H9 (cell line): ENCODE measurements around the gene PRRT2. TPM values are rescaled to one million over a fixed set of nuclear protein-coding genes. Genes with fewer than 3 reads are reported as not detected.

Source experiments
- DNase-seq: peaks from one replicate; pipeline ENCODE4 v3.0.0-alpha.2; 2017
- H2AFZ ChIP-seq: one replicate; pipeline ENCODE4 v1.6.1; 2013; ENCODE audit warnings: mild to moderate bottlenecking, low read length, control low read depth, moderate library complexity
- H2AK5ac ChIP-seq: 2 replicates; pipeline ENCODE4 v1.6.1; 2013; ENCODE audit warnings: low read length, control low read depth, mixed read lengths; ENCODE audit not compliant: insufficient read length
- H2BK120ac ChIP-seq: one replicate; pipeline ENCODE4 v1.6.1; 2013; ENCODE audit warnings: low read depth, mild to moderate bottlenecking, low read length, control low read depth, inconsistent platforms; ENCODE audit not compliant: poor library complexity, severe bottlenecking
- H2BK12ac ChIP-seq: 2 replicates; pipeline ENCODE4 v1.6.1; 2013; ENCODE audit warnings: low read length, control low read depth, mixed read lengths, low read depth; ENCODE audit not compliant: insufficient read length
- H2BK15ac ChIP-seq: 2 replicates; pipeline ENCODE4 v1.6.1; 2013; ENCODE audit warnings: low read depth, low read length, control low read depth
- H2BK20ac ChIP-seq: one replicate; pipeline ENCODE4 v1.6.1; 2013; ENCODE audit warnings: low read depth, mild to moderate bottlenecking, low read length, control low read depth, inconsistent platforms; ENCODE audit not compliant: poor library complexity, severe bottlenecking
- H2BK5ac ChIP-seq: 2 replicates; pipeline ENCODE4 v1.6.1; 2013; ENCODE audit warnings: low read length, control low read depth, mixed read lengths; ENCODE audit not compliant: insufficient read length
- H3K14ac ChIP-seq: 2 replicates; pipeline ENCODE4 v1.6.1; 2013; ENCODE audit warnings: low read length, control low read depth; ENCODE audit not compliant: insufficient read depth
- H3K18ac ChIP-seq: 2 replicates; pipeline ENCODE4 v1.6.1; 2013; ENCODE audit warnings: low read depth, mild to moderate bottlenecking, mixed read lengths, low read length, control low read depth; ENCODE audit not compliant: insufficient read length
- H3K23ac ChIP-seq: 2 replicates; pipeline ENCODE4 v1.6.1; 2013; ENCODE audit warnings: low read length, control low read depth, mixed read lengths, low read depth; ENCODE audit not compliant: insufficient read length
- H3K23me2 ChIP-seq: 2 replicates; pipeline ENCODE4 v1.6.1; 2013; ENCODE audit warnings: low read depth, mild to moderate bottlenecking, mixed read lengths, low read length, control low read depth; ENCODE audit not compliant: insufficient read length, poor library complexity, severe bottlenecking
- H3K27ac ChIP-seq: 2 replicates; pipeline ENCODE4 v1.5.1; 2013; ENCODE audit warnings: low read length, control low read depth, mixed read lengths, low read depth; ENCODE audit not compliant: insufficient read length
- H3K27me3 ChIP-seq: 2 replicates; pipeline ENCODE4 v1.6.1; 2013; ENCODE audit warnings: low read length, control low read depth, inconsistent platforms; ENCODE audit not compliant: insufficient read depth
- H3K4ac ChIP-seq: 2 replicates; pipeline ENCODE4 v1.6.1; 2013; ENCODE audit warnings: low read depth, mild to moderate bottlenecking, control low read depth, inconsistent platforms, low read length, moderate library complexity
- H3K4me1 ChIP-seq: 2 replicates; pipeline ENCODE4 v1.6.1; 2013; ENCODE audit warnings: low read length, control low read depth, inconsistent platforms; ENCODE audit not compliant: insufficient read depth
- H3K4me2 ChIP-seq: 2 replicates; pipeline ENCODE4 v1.6.1; 2013; ENCODE audit warnings: low read length, control low read depth, mixed read lengths; ENCODE audit not compliant: insufficient read length, insufficient read depth
- H3K56ac ChIP-seq: 2 replicates; pipeline ENCODE4 v1.6.1; 2013; ENCODE audit warnings: low read depth, mild to moderate bottlenecking, mixed read lengths, low read length, control low read depth; ENCODE audit not compliant: insufficient read length
- H3K79me1 ChIP-seq: 2 replicates; pipeline ENCODE4 v1.6.1; 2013; ENCODE audit warnings: low read depth, mild to moderate bottlenecking, moderate library complexity, low read length, control low read depth, inconsistent platforms; ENCODE audit not compliant: insufficient read depth, poor library complexity, severe bottlenecking
- H3K79me2 ChIP-seq: 2 replicates; pipeline ENCODE4 v1.6.1; 2013; ENCODE audit warnings: low read length, control low read depth, inconsistent platforms; ENCODE audit not compliant: insufficient read depth
- H3K9ac ChIP-seq: 2 replicates; pipeline ENCODE4 v1.6.1; 2013; ENCODE audit warnings: low read length, control low read depth, mixed read lengths; ENCODE audit not compliant: insufficient read length; ENCODE audit errors: extremely low read depth
- H3K9me3 ChIP-seq: one replicate; pipeline ENCODE4 v1.6.1; 2013; ENCODE audit warnings: low read depth, low read length, inconsistent platforms; ENCODE audit not compliant: control insufficient read depth
- H3T11ph ChIP-seq: one replicate; pipeline ENCODE4 v1.6.1; 2013; ENCODE audit warnings: mild to moderate bottlenecking, low read length, control low read depth, inconsistent platforms
- H4K20me1 ChIP-seq: one replicate; pipeline ENCODE4 v1.6.1; 2013; ENCODE audit not compliant: control insufficient read depth, insufficient read length, insufficient read depth
- H4K5ac ChIP-seq: 2 replicates; pipeline ENCODE4 v1.6.1; 2013; ENCODE audit warnings: low read depth, mild to moderate bottlenecking, mixed read lengths, low read length, control low read depth; ENCODE audit not compliant: insufficient read length
- H4K8ac ChIP-seq: replicated peaks from 2 replicates; pipeline ENCODE4 v1.6.1; 2013; ENCODE audit warnings: low read length, control low read depth, mixed read lengths, low read depth; ENCODE audit not compliant: insufficient read length
- H4K91ac ChIP-seq: 2 replicates; pipeline ENCODE4 v1.6.1; 2013; ENCODE audit warnings: low read depth, mild to moderate bottlenecking, moderate library complexity, mixed read lengths, low read length, control low read depth; ENCODE audit not compliant: insufficient read length
- H3K27ac Mint-ChIP-seq, 3 experiments: 2 replicates in 2 of 3; 3 replicates in 1 of 3; pipeline ENCODE4 v1.8.0; 2020 to 2021; ENCODE audit warnings: mixed read lengths in 3 of 3, mild to moderate bottlenecking in 1 of 3, moderate library complexity in 1 of 3
- H3K27me3 Mint-ChIP-seq: 2 replicates; pipeline ENCODE4 v1.8.0; 2021; ENCODE audit warnings: low read depth, mild to moderate bottlenecking, moderate library complexity, mixed read lengths
- H3K36me3 Mint-ChIP-seq, 3 experiments: 2 replicates in 2 of 3; 3 replicates in 1 of 3; pipeline ENCODE4 v1.8.0; 2020 to 2021; ENCODE audit warnings: low read depth in 3 of 3, mixed read lengths in 3 of 3; ENCODE audit not compliant: insufficient read depth in 1 of 3
- H3K4me1 Mint-ChIP-seq, 2 experiments: 2 replicates each; pipeline ENCODE4 v1.8.0; 2020; ENCODE audit warnings: mixed read lengths in 2 of 2
- H3K4me3 Mint-ChIP-seq, 2 experiments: 2 replicates in 1 of 2; 3 replicates in 1 of 2; pipeline ENCODE4 v1.8.0; 2020 to 2021; ENCODE audit warnings: mild to moderate bottlenecking in 2 of 2, mixed read lengths in 2 of 2, moderate library complexity in 1 of 2
- H3K9me3 Mint-ChIP-seq, 2 experiments: 2 replicates in 1 of 2; 3 replicates in 1 of 2; pipeline ENCODE4 v1.8.0; 2020; ENCODE audit warnings: mild to moderate bottlenecking in 2 of 2, mixed read lengths in 2 of 2, moderate library complexity in 1 of 2
- CTCF ChIP-seq: fragments of 200-600 bp; sonication (generic); conservative IDR thresholded peaks from 3 replicates; pipeline ENCODE4 v1.8.0; 2021; ENCODE audit warnings: antibody characterized with exemption, mild to moderate bottlenecking
- WGBS: extraction: QIAGEN DNeasy Blood & Tissue Kit; methylation state at CpG from one replicate; pipeline ENCODE4 v1.1.7; 2013; ENCODE audit warnings: missing lambda C conversion rate, low lambda C conversion rate, mixed read lengths; ENCODE audit not compliant: insufficient read length; ENCODE audit errors: extremely low coverage; 5-methylcytosine and 5-hydroxymethylcytosine counted together
- total RNA-seq: library from RNA; stranded (reverse); gene quantifications from 2 replicates; pipeline ENCODE4 v1.2.1, GENCODE V29; 2021

Gene PRRT2
- total RNA-seq, 1 experiment from 2014 or later = 14.6 TPM

GRCh38 chr16:29777576-29778350 lies 34.2 kb upstream of the PRRT2 start, which contains the start of gene ZG16:
ZG16 (plus strand) TSS chr16:29778256; CDS start chr16:29779267, 1,011 bp downstream.
- Histone ChIP-seq H2BK20ac (no peak within 1 kb of the TSS), H3K27ac (no peak within 1 kb of the TSS), H2AFZ (no peak within 1 kb of the TSS), H2BK5ac (no peak within 1 kb of the TSS), H2BK15ac (no peak within 1 kb of the TSS), H4K20me1 (no peaks in the 10 kb centered on the region), H2BK120ac (no peak within 1 kb of the TSS), H3T11ph (no peak within 1 kb of the TSS), H3K4ac (no peak within 1 kb of the TSS), H3K4me1 (no peaks in the 10 kb centered on the region), H2AK5ac (no peak within 1 kb of the TSS), H4K5ac (no peak within 1 kb of the TSS), H2BK12ac (no peak within 1 kb of the TSS), H3K9ac (no peak within 1 kb of the TSS), H3K4me2 (no peak within 1 kb of the TSS), H4K91ac (no peak within 1 kb of the TSS), H3K79me1 (no peaks in the 10 kb centered on the region), H3K18ac (no peak within 1 kb of the TSS), H4K8ac (no peak within 1 kb of the TSS), H3K23me2 (no peaks in the 10 kb centered on the region), H3K14ac (no peak within 1 kb of the TSS), H3K56ac (no peak within 1 kb of the TSS), H3K9me3 (no peaks in the 10 kb centered on the region), H3K79me2 (no peaks in the 10 kb centered on the region), H3K23ac (no peak within 1 kb of the TSS), H3K27me3 (no peaks in the 10 kb centered on the region; the same call in 1 of the 2 replicates)
- Mint-ChIP-seq H3K36me3 (no peaks in the 10 kb centered on the region), H3K27ac (no peak within 1 kb of the TSS), H3K9me3 (no peaks in the 10 kb centered on the region), H3K4me3 (no peak within 1 kb of the TSS; a peak in 1 of 5 replicates), H3K4me1 (peaks cover 10 to 16% of the 10 kb centered on the region in 2 experiments; a peak in 3 of 4 replicates), H3K27me3 (peaks cover 38% of the 10 kb centered on the region)
- TF ChIP-seq CTCF = no peak
- no peak for DNase-seq
- WGBS = no CpG with 5 or more reads among the region's 10 CpGs
